ENCODE data around the gene ULK3. TPM values are rescaled to one million over a fixed set of nuclear protein-coding genes. Genes with fewer than 3 reads are reported as not detected.

The ULK3 gene
- total RNA-seq, 1 experiment from 2014 or later = 19.5 TPM

- Histone ChIP-seq H3K9me3 (no peaks in the 10 kb centered on the region), H3K27me3 (no peaks in the 10 kb centered on the region), H3K36me3 (peaks cover 18% of the 10 kb centered on the region), H3K4me3 (no peak overlapping the region)
- no peak for DNase-seq
Measured at GRCh38 chr15:74870436-74871215, 27.7 kb upstream of the ULK3 start.

- Histone ChIP-seq H3K36me3 (peaks cover 18% of the 10 kb centered on the region), H3K27me3 (no peaks in the 10 kb centered on the region), H3K4me3 (no peak overlapping the region), H3K9me3 (no peaks in the 10 kb centered on the region)
- peak; percentile 28 for DNase-seq
Measured at GRCh38 chr15:74869726-74870407, 26.9 kb upstream of the ULK3 start.

- Histone ChIP-seq H3K9me3 (no peaks in the 10 kb centered on the region), H3K4me3 (no peak overlapping the region), H3K36me3 (peaks cover 21% of the 10 kb centered on the region), H3K27me3 (no peaks in the 10 kb centered on the region)
- DNase-seq = no peak
Measured at GRCh38 chr15:74869372-74869725, 26.4 kb upstream of the ULK3 start.

GRCh38 chr15:74868059-74868458 lies 25.1 kb upstream of the ULK3 start:
- Histone ChIP-seq H3K36me3 (peaks cover 24% of the 10 kb centered on the region), H3K4me3 (no peak overlapping the region), H3K27me3 (no peaks in the 10 kb centered on the region), H3K9me3 (no peaks in the 10 kb centered on the region)
- no peak for DNase-seq

GRCh38 chr15:74867466-74868038 lies 24.6 kb upstream of the ULK3 start:
- DNase-seq = no peak
- H3K27me3 ChIP-seq = no peaks in the 10 kb centered on the region
- no peak overlapping the region for H3K4me3 ChIP-seq
- no peaks in the 10 kb centered on the region for H3K9me3 ChIP-seq
- H3K36me3 ChIP-seq = peaks cover 22% of the 10 kb centered on the region

GRCh38 chr15:74866090-74866489 lies 23.1 kb upstream of the ULK3 start:
- no peaks in the 10 kb centered on the region for H3K9me3 ChIP-seq

GRCh38 chr15:74865316-74865715 lies 22.4 kb upstream of the ULK3 start:
- H3K4me3 ChIP-seq = no peak overlapping the region
- DNase-seq = no peak
- H3K9me3 ChIP-seq = no peaks in the 10 kb centered on the region
- H3K27me3 ChIP-seq = no peaks in the 10 kb centered on the region
- H3K36me3 ChIP-seq = peaks cover 15% of the 10 kb centered on the region

More at GRCh38 chr15:74866090-74866489, 23.1 kb upstream of the ULK3 start:
- no peaks in the 10 kb centered on the region for H3K27me3 ChIP-seq
- DNase-seq = peak; percentile 58
- H3K4me3 ChIP-seq = no peak overlapping the region
- peaks cover 15% of the 10 kb centered on the region for H3K36me3 ChIP-seq

GRCh38 chr15:74864296-74864695 lies 21.3 kb upstream of the ULK3 start:
- no peaks in the 10 kb centered on the region for H3K27me3 ChIP-seq
- peaks cover 15% of the 10 kb centered on the region for H3K36me3 ChIP-seq
- no peak for DNase-seq
- no peaks in the 10 kb centered on the region for H3K9me3 ChIP-seq
- no peak overlapping the region for H3K4me3 ChIP-seq

- DNase-seq = peak; percentile 70
- Histone ChIP-seq H3K27me3 (no peaks in the 10 kb centered on the region), H3K9me3 (no peaks in the 10 kb centered on the region)
Measured at GRCh38 chr15:74863239-74864056, 20.5 kb upstream of the ULK3 start.

GRCh38 chr15:74858369-74858740 lies 15.4 kb upstream of the ULK3 start:
- DNase-seq = no peak
- Histone ChIP-seq H3K9me3 (no peaks in the 10 kb centered on the region), H3K27me3 (no peaks in the 10 kb centered on the region), H3K4me3 (no peak overlapping the region), H3K36me3 (peaks cover 7% of the 10 kb centered on the region)

More at GRCh38 chr15:74863239-74864056, 20.5 kb upstream of the ULK3 start:
- no peak overlapping the region for H3K4me3 ChIP-seq
- peaks cover 12% of the 10 kb centered on the region for H3K36me3 ChIP-seq

- H3K4me3 ChIP-seq = no peak overlapping the region
- H3K9me3 ChIP-seq = no peaks in the 10 kb centered on the region
- H3K36me3 ChIP-seq = peaks cover 13% of the 10 kb centered on the region
- H3K27me3 ChIP-seq = no peaks in the 10 kb centered on the region
- no peak for DNase-seq
Measured at GRCh38 chr15:74857671-74858368, 14.9 kb upstream of the ULK3 start.

- no peaks in the 10 kb centered on the region for H3K9me3 ChIP-seq
- H3K36me3 ChIP-seq = peaks cover 15% of the 10 kb centered on the region
- no peaks in the 10 kb centered on the region for H3K27me3 ChIP-seq
- no peak overlapping the region for H3K4me3 ChIP-seq
- DNase-seq = no peak
Measured at GRCh38 chr15:74857082-74857655, 14.2 kb upstream of the ULK3 start.

- no peaks in the 10 kb centered on the region for H3K9me3 ChIP-seq
- peaks cover 20% of the 10 kb centered on the region for H3K36me3 ChIP-seq
- H3K27me3 ChIP-seq = no peaks in the 10 kb centered on the region
- DNase-seq = no peak
- no peak overlapping the region for H3K4me3 ChIP-seq
Measured at GRCh38 chr15:74856537-74856936, 13.6 kb upstream of the ULK3 start.

- Histone ChIP-seq H3K36me3 (peaks cover 27% of the 10 kb centered on the region), H3K4me3 (no peak overlapping the region), H3K9me3 (no peaks in the 10 kb centered on the region), H3K27me3 (no peaks in the 10 kb centered on the region)
- DNase-seq = no peak
Measured at GRCh38 chr15:74855857-74856256, 12.9 kb upstream of the ULK3 start.

- H3K9me3 ChIP-seq = no peaks in the 10 kb centered on the region
- DNase-seq = no peak
- H3K36me3 ChIP-seq = peaks cover 40% of the 10 kb centered on the region
- no peaks in the 10 kb centered on the region for H3K27me3 ChIP-seq
- no peak overlapping the region for H3K4me3 ChIP-seq
Measured at GRCh38 chr15:74854453-74855022, 11.6 kb upstream of the ULK3 start.

- Histone ChIP-seq H3K27me3 (no peaks in the 10 kb centered on the region), H3K36me3 (peaks cover 58% of the 10 kb centered on the region), H3K4me3 (no peak overlapping the region), H3K9me3 (no peaks in the 10 kb centered on the region)
- DNase-seq = no peak
Measured at GRCh38 chr15:74851960-74852359, 9.0 kb upstream of the ULK3 start.

Data from MG63 (cell line).